ENCODE results near the gene GLG1.

Gene GLG1

GRCh38 chr16:74625500-74626350 lies 18.8 kb upstream of the GLG1 start:
- no peak for TF ChIP-seq CTCF (IDR thresholded peaks at IDR 0.05; ENCODE audit: low read depth, low read length)
- DNase-seq (ENCODE audit: extremely low read depth, low read depth) = no peak

DNA sequence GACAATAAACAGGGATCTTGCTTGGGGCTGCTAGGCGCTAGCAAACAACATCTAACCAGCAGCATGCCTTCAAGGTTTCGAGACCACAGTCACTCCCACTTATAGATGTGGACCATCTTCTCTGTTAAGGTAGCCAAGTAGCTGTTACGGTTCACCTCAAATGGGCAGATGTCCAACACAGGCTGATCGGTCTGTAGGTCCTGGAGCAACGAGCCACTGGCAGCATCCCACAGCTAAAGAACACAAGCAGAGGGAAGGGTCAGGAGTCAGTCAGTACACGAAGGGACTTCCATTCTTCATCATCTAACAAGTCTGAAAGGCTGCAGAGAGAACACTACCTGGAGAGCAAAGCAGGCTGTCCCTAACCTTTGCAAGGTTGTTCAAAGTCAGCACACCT lies 16.9 kb upstream of the GLG1 start:
- no peak for TF ChIP-seq CTCF (IDR thresholded peaks at IDR 0.05; ENCODE audit: low read depth, low read length)
- no peak for DNase-seq (ENCODE audit: extremely low read depth, low read depth)

GRCh38 chr16:74623214-74623838 lies 16.4 kb upstream of the GLG1 start:
- TF ChIP-seq CTCF (IDR thresholded peaks at IDR 0.05; ENCODE audit: low read depth, low read length) = peak; percentile 55
- no peak for DNase-seq (ENCODE audit: extremely low read depth, low read depth)

DNA sequence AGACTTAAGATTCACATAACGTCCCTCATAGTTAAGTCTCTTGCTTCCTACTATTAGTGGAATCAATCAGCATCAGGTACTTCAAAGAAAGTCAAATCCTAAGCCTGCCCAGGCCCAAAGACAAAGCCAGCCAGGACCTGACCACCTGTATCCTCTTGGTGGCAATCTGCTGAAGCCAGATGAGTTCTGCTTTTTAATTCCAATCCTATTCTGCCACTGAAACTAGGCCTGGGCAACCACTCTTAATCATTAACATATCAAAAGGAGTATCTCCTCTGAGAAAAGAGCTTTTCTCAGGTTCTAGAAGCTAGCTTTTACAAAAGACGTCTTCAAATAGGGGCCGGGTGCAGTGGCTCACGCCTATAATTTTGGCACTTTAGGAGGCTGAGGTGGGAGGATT lies 15.1 kb upstream of the GLG1 start:
- TF ChIP-seq CTCF (IDR thresholded peaks at IDR 0.05; ENCODE audit: low read depth, low read length) = no peak
- DNase-seq (ENCODE audit: extremely low read depth, low read depth) = no peak

- no peak for DNase-seq (ENCODE audit: extremely low read depth, low read depth)
- no peak for TF ChIP-seq CTCF (IDR thresholded peaks at IDR 0.05; ENCODE audit: low read depth, low read length)
These were observed 10.4 kb upstream of the GLG1 start for GRCh38 chr16:74617206-74617788.

DNA sequence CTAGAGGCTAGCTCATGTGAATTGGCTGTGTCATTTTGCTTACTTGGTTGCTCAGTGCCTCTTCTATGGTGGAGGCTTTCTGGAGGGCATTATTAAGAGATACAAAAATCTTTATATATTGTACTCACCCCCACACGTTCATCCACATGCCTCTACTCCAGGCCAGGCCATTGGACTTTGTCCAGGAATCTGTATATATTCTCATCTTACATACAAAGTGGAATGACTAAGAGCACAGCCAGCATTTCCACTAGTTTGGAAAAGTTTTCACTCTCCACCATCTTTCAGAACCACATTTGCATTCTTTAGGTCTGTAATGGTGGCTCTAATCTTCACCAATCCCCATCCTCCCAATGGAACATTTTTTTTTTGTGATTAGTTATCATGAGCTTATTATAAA lies 4.8 kb upstream of the GLG1 start:
- TF ChIP-seq CTCF (IDR thresholded peaks at IDR 0.05; ENCODE audit: low read depth, low read length) = no peak
- DNase-seq (ENCODE audit: extremely low read depth, low read depth) = no peak

DNA sequence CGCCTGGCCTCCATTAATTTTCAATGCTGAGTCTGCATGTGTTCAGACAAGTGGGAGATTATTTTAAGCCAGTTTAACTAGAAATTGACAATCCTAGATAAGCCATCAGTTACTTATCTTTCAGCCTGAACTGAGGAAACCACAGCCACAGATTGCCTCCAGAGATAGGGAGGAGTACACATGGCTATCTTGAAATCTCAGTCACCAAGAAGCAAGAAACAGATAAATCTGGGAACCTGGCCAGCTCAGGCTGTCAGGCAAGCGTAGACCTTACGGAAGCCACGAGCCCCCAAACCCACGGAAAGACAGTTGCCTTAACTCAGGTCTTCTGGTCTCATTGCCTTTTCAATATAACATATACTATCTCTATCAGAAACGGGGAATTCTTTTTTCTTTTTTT lies 2.0 kb upstream of the GLG1 start:
- no peak for TF ChIP-seq CTCF (IDR thresholded peaks at IDR 0.05; ENCODE audit: low read depth, low read length)
- DNase-seq (ENCODE audit: extremely low read depth, low read depth) = no peak
